ENCODE results near the gene CSRP2.

The CSRP2 gene

DNA sequence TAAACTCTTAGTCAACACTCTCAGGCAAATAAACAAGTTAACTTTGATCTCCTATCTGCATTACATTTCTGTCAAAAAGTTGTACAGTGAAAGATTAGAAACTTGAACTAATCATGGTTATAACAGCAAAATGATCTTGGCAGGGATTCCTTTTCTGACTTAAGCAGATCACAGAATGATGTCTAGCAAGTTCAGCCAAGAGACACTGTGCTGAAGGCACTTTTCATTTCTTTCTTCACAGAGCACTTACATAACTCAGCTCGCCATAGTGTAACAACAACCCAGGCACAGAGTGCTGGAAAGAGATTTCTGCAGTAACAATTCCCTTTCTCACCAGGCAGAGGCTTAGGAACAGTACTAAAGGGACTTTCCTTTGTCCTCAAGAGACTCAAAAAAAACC, 19.6 kb upstream of the CSRP2 start:
- DNase-seq: no peak
- in situ Hi-C loops (cut with HindIII; ENCODE audit: low pct_ligation_motif_present, low pct_unique_long_range_greater_than_20kb, low sequenced_read_pairs): no loop called here

DNA sequence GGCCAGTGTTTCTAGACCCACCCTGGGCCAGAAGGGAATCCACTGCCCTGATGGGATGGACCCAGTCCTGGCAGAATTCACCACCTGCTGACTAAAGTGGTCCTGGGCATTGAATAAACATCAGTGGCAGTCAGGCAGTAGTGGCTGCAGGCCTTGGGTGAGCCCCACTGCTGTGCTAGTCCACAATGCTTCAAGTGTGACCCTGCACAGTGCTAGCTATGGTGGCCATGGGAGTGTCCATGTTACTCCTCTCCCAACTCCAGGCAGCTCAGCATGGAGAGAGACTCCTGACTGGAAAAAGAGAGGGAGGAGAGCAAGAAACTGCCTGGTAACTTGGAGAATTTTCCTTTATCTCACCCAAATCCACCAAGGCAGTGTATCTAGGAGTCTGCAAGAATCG, 17.5 kb upstream of the CSRP2 start:
- in situ Hi-C loops (cut with HindIII; ENCODE audit: low pct_ligation_motif_present, low pct_unique_long_range_greater_than_20kb, low sequenced_read_pairs): no loop called here
- DNase-seq: no peak

DNA sequence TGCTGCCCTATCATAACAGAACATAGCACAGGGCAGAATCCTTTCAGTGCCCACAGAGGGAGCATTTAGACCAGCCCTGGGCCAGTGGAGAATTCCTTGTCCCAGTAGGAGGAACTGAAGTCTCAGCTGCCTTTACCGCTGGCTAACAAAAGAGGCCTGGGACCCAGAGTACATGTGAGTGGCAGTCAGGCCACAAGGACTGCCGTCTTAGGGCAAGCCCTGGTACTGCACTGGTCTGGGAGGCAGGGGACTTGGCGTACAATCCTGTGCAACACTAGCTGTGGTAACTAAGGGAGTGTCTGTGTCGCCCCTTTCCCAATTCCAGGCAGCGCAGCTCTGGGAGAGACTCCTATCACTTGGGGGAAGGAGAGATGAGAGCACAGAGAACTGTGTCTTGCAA, 17.0 kb upstream of the CSRP2 start:
- in situ Hi-C loops (cut with HindIII; ENCODE audit: low pct_ligation_motif_present, low pct_unique_long_range_greater_than_20kb, low sequenced_read_pairs): no loop called here
- DNase-seq: no peak

- in situ Hi-C loops (cut with HindIII; ENCODE audit: low pct_ligation_motif_present, low pct_unique_long_range_greater_than_20kb, low sequenced_read_pairs): no loop called here
- DNase-seq: no peak
Measured at GRCh38 chr12:76891609-76892008, 12.8 kb upstream of the CSRP2 start.

DNA sequence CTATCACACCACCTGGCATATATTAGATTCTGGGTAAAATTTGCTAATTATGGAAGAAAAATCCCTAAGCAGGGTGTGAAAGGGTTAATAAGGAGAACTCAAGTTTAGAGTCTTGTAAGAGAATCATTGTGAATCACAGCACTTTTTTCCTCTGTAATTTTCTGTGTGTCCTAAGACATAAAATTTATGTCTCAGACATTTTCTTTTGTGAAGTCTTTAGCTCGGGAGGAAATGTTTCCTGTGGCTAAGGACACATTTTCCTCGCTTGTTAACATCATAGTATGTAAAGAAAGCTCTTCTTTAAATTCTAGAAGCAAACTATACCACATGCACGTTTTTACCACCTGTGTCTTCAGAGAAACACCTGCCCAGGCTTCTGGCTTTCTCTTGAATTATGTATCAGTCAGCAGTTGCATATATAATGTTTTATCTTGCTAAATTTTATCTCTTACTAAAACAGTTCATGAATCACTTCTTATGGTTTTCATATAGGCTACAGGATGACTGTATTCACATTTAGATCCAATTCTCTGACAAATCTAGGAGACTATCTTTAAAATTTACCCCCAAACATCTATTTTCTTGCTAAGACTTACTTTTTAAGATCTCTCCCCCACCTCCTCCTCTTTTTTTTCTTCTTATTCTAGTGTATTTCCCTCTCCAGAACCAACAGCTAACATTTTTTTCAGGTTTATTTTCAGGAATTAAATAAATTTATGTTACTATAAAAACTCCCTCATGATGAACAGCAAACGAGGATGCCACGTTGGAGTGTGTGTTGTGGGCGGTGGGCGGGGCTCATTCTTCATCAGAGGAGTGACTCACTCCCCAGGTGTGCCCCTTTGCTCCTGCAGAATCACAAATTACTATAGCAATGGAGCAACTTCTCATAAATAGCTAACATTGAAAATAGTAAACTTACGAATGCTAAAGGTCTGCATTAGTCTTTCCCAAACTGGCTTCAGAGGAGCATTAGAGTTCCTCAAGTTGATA, 11.6 kb upstream of the CSRP2 start:
- DNase-seq: no peak
- in situ Hi-C loops (cut with HindIII; ENCODE audit: low pct_ligation_motif_present, low pct_unique_long_range_greater_than_20kb, low sequenced_read_pairs): no loop called here

DNA sequence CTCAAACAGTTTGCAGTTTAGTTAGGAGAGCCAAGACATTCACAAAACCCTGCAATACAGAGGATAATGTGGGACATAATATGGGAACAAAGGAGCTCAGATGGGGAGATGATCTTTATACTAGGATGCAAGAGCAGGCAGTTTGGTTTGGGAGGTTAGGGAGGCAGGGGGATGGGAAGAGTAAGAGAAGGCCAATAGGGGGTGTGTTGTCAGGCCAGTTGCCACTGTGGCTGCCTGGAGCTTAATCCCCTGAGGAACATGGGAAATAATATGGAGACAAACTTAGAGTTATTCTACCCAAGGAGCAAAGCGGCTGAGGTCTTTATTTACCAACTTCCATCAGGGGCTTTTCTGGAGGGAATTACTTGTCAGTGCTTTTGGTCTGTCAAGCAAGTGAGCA, 10.0 kb upstream of the CSRP2 start:
- DNase-seq: no peak
- in situ Hi-C loops (cut with HindIII; ENCODE audit: low pct_ligation_motif_present, low pct_unique_long_range_greater_than_20kb, low sequenced_read_pairs): no loop called here

- in situ Hi-C loops (cut with HindIII; ENCODE audit: low pct_ligation_motif_present, low pct_unique_long_range_greater_than_20kb, low sequenced_read_pairs): no loop called here
Measured at GRCh38 chr12:76883811-76884210, 5.0 kb upstream of the CSRP2 start.

GRCh38 chr12:76883151-76883550, 4.3 kb upstream of the CSRP2 start:
- peak; percentile 67 for DNase-seq
- in situ Hi-C loops (cut with HindIII; ENCODE audit: low pct_ligation_motif_present, low pct_unique_long_range_greater_than_20kb, low sequenced_read_pairs): no loop called here

More at GRCh38 chr12:76883811-76884210, 5.0 kb upstream of the CSRP2 start:
- no peak for DNase-seq

- in situ Hi-C loops (cut with HindIII; ENCODE audit: low pct_ligation_motif_present, low pct_unique_long_range_greater_than_20kb, low sequenced_read_pairs): no loop called here
- no peak for DNase-seq
Measured at GRCh38 chr12:76882367-76882766, 3.5 kb upstream of the CSRP2 start.

DNA sequence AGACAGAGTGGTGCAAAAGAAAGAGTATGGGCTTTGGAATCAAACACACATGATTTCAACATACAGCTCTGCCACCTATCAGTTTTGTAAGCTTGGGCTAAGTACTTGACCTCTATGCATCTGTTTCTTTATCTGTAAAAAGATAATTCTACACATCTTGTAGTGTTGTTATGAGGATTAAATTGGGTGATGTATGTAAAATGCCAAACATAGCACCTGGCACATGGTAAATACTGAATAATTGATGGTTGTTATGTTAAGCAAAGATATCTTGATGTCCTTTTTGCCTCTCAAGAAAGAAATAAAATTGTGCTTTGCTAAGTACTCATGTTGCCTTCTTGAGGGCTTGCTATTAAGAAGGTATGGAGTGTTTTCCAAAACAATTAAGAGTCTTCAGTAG, 2.3 kb upstream of the CSRP2 start:
- in situ Hi-C loops (cut with HindIII; ENCODE audit: low pct_ligation_motif_present, low pct_unique_long_range_greater_than_20kb, low sequenced_read_pairs): no loop called here
- DNase-seq: no peak

DNA sequence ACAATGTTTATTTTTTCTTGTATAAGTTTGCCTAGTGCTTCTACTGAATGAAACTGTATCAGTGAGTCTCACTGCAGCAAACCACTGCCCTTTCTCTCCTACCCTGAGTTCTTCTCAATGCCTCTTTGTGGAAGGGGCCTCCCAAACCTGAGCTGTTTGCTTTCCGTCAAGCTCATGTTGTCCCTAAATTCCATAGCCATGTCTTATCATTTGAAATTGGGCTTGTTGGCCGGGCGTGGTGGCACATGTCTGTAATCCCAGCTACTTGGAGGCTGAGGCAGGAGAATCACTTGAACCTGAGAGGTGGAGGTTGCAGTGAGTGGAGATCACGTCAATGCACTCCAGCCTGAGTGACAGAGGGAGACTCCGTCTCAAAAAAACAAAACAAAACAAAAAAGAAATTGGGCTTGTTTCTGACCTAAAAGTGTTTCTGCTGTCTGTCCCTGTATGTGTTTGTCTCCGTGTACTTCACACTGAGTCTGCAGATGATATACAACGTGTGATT, 1.8 kb upstream of the CSRP2 start:
- DNase-seq: no peak
- in situ Hi-C loops (cut with HindIII; ENCODE audit: low pct_ligation_motif_present, low pct_unique_long_range_greater_than_20kb, low sequenced_read_pairs): no loop called here

DNA sequence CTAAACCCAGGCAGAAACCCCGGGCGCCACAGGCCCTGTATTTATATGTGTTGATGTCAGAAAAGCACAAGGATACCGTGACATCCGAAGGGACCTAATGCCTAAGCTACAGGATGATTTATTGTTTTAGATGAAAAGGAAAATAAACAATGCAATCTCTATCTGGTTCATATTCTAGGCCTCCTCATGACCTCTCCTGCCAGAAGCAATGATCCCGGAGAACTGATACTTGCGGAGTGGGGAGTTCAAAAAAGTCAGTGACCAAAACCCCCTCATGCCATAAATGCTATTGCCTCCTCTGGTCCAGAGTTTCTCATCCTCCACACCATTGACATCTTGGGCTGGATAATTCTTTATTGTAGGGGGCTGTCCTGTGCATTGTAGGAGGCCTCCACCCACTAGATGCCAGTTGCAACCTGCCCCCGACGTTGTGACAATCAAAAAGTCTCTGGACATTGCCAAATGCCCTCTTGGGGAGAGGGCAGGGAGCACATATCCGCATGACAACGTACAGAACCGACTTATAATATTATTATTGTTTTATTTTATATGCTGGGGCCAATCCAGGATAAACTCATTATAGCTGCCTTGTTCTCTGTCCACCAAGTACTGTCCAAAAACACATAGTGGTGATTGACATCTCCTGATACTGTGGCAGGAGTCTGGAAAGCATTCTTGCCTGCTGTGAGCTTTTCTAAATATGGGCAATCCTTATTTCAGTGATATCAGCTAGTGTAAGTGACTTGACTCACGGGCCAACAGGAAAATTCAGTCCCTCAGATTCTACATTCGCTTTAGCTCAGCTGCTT, 1.1 kb upstream of the CSRP2 start:
- in situ Hi-C loops (cut with HindIII; ENCODE audit: low pct_ligation_motif_present, low pct_unique_long_range_greater_than_20kb, low sequenced_read_pairs): no loop called here
- no peak for DNase-seq

GRCh38 chr12:76878099-76878898, 520 bp downstream of the CSRP2 start:
- peak; percentile 72 for DNase-seq
- in situ Hi-C loops (cut with HindIII; ENCODE audit: low pct_ligation_motif_present, low pct_unique_long_range_greater_than_20kb, low sequenced_read_pairs): no loop called here

GRCh38 chr12:76876696-76877229, 2.1 kb downstream of the CSRP2 start:
- in situ Hi-C loops (cut with HindIII; ENCODE audit: low pct_ligation_motif_present, low pct_unique_long_range_greater_than_20kb, low sequenced_read_pairs): no loop called here
- no peak for DNase-seq

- in situ Hi-C loops (cut with HindIII; ENCODE audit: low pct_ligation_motif_present, low pct_unique_long_range_greater_than_20kb, low sequenced_read_pairs): no loop called here
- DNase-seq: no peak
Measured at GRCh38 chr12:76874491-76875190, 4.2 kb downstream of the CSRP2 start.

- in situ Hi-C loops (cut with HindIII; ENCODE audit: low pct_ligation_motif_present, low pct_unique_long_range_greater_than_20kb, low sequenced_read_pairs): no loop called here
- no peak for DNase-seq
Measured at GRCh38 chr12:76874027-76874426, 4.8 kb downstream of the CSRP2 start.

DNA sequence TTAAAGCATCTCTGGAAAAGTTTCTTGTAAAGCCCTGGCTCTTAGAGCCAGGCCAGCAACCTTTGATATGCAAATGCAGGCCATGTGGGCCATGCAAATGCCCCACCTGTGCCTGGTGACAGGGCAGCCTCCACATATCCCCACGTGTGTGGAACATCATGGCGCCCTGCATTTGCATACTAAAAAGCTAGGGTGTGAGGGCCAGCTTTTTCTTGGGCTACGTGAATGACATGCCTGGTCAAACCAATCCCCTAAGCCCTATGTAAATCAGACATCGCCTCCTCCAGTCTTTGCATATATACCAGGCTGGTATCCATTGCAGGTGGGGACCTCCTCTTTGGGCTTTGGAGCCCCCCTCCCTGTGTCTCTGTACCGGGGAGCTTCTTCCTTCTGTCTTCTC, 6.4 kb downstream of the CSRP2 start:
- no peak for DNase-seq
- in situ Hi-C loops (cut with HindIII; ENCODE audit: low pct_ligation_motif_present, low pct_unique_long_range_greater_than_20kb, low sequenced_read_pairs): no loop called here

DNA sequence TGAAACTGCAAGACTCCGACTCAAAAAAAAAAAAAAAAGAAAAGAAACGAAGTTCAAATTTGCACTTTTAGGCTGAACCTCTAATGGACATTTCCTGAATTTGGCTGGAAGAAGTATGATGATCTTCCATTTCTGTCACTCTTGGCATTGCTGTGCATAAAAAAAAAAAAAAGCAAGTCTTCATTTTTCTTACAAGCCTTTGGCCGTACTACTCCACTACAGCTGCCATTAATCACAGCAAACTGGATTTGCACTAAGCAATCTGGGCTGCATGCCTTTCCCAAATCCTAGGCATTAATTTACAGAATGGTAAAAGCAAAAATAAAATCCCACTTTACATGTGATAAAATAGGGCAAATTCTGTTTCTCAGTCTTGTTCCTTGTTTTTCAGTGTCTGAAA, 7.1 kb downstream of the CSRP2 start:
- in situ Hi-C loops (cut with HindIII; ENCODE audit: low pct_ligation_motif_present, low pct_unique_long_range_greater_than_20kb, low sequenced_read_pairs): no loop called here
- DNase-seq: no peak

All from ACHN (cell line).